IMR-90 (cell line): ENCODE results near the gene TMEM184B.

Experiments
- CEBPB ChIP-seq: IDR thresholded peaks from 2 replicates; pipeline ENCODE4 v1.6.1; 2012; ENCODE audit warnings: low read depth, low read length, improper control_type of control experiment
- CHD1 ChIP-seq: IDR thresholded peaks from 2 replicates; pipeline ENCODE4 v1.6.1; 2012; ENCODE audit warnings: low read depth, low read length, improper control_type of control experiment
- CTCF ChIP-seq: conservative IDR thresholded peaks from 2 replicates; pipeline ENCODE4 v1.5.1; 2012; ENCODE audit warnings: mild to moderate bottlenecking, low read depth, low read length, improper control_type of control experiment
- ELK1 ChIP-seq: fragments of 150-350 bp; IDR thresholded peaks from 2 replicates; pipeline ENCODE4 v1.6.1; 2016; ENCODE audit warnings: low read depth, mild to moderate bottlenecking, low read length, moderate library complexity, borderline replicate concordance
- FOS ChIP-seq: fragments of 150-350 bp; IDR thresholded peaks from 2 replicates; pipeline ENCODE4 v1.6.1; 2016; ENCODE audit warnings: low read depth, low read length
- POLR2A ChIP-seq: IDR thresholded peaks from 2 replicates; pipeline ENCODE4 v1.6.1; 2012; ENCODE audit warnings: mild to moderate bottlenecking, low read depth, low read length
- RAD21 ChIP-seq: IDR thresholded peaks from 2 replicates; pipeline ENCODE4 v1.6.1; 2012; ENCODE audit warnings: low read length, improper control_type of control experiment
- RFX5 ChIP-seq: IDR thresholded peaks from 2 replicates; pipeline ENCODE4 v1.8.0; 2012; ENCODE audit warnings: low read depth, mild to moderate bottlenecking, low read length, moderate library complexity
- USF2 ChIP-seq: fragments of 150-350 bp; IDR thresholded peaks from 2 replicates; pipeline ENCODE4 v1.6.1; 2017; ENCODE audit warnings: mild to moderate bottlenecking, antibody characterized with exemption, low read length, low read depth

GRCh38 chr22:38243007-38243765 lies 29.6 kb downstream of the TMEM184B start:
- TF ChIP-seq ELK1: no peak
- no peak for TF ChIP-seq RFX5
- no peak for TF ChIP-seq CTCF
- TF ChIP-seq CHD1: no peak
- TF ChIP-seq RAD21: no peak
- TF ChIP-seq USF2: no peak
- no peak for TF ChIP-seq FOS
- no peak for TF ChIP-seq CEBPB
- no peak for TF ChIP-seq POLR2A
